Islet of Langerhans (tissue), 1 donor: ENCODE results near the gene TMEM186.
"Not testable (repeated sequence)": the region's sequence is repeated elsewhere in the genome, so short reads cannot be mapped to it uniquely, and the experiment has no call there.

ENCODE experiments used
- FAIRE-seq: peaks from one replicate; lab custom pipeline; 2011; peaks lifted over from hg19 to GRCh38; lab: Jason Lieb, UNC

Gene TMEM186

DNA sequence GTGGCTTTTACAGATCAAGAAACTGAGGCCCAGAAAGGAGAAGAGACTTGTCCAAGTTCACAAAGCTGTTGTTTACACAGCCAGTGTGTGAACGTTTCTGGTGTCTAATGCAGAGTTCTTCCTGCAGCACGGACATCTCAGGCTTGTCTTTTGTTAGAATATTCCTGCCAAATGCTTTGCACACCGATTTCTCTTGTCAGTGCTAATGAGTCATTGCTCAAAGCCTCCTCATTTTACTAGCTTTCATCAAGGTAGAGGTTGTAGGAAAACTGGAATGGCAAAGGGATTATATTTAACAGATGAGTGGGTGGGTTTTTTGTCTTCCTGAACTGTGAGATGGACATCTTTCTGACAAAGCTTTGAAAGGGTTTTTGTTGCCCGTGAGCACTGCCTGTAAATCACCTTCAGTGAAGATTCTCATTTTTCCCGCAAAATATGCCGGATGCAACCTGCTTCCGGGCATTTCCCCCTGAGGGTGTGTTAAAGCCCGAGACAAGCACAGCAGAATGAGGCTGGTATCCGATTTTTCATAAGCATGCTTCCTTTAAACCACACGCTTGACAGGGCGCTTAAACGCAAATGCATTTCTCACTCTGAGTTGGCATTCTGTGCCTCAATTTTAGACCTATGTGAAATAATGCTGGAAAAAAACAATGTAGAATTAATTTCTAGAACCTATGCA is 14.9 kb upstream of the TMEM186 start:
- FAIRE-seq = no peak

DNA sequence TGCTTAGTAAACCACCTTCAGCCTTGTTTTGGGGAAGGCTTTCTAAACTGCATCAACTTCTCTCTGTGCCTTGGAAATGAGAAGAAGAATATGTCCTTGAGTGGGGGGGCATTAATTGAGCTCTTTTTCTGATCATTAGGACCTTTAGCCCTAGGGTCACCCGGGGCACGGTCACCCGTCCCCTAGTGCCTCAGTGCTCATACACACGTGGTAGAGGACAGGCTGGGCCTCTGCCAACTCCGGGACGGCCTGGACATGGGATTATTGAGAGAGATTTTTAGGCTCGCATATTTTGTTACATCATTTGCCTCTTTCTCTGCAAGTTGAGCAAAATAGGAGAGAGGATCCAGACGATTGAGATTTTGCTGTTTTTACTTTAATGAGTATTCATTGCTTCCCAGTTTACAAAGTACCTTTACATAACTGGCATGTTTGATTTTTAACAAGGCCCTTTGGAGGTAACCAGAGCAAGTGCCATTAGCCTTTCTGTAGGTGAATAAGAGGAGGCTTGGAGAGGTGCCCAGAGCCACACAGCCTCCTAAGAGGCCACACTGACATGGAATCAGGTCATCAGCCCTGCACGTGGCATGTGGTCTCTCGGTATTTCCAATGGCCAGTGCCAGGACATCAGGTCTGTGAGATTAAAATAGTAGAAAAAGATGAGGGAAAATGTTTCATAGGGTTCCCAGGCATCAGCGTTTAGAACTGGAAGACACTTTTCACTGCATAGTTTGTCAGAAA is 11.3 kb upstream of the TMEM186 start:
- FAIRE-seq = no peak

DNA sequence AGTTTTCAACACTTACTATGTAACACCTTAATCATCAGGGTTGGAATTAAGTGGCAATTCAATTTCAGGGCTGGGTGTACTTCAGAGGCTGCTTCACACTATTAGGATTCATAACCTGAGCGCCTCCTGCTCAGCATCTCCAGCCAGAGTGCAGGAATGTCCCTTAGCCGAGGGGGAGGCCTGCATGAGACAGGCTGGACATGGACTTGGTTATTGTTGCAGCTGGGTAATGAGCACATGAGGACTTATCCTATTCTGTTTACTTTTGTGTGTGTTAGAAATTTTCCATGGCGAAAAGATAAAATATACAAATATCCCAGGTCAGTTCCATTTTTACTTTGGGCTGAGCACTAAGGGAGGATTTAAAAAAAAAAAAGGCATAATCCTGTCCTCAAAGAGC is 10.6 kb upstream of the TMEM186 start:
- no peak for FAIRE-seq

- FAIRE-seq = no peak
These were observed 9.8 kb upstream of the TMEM186 start for GRCh38 chr16:8807189-8807588.

- FAIRE-seq = no peak
These were observed 9.0 kb upstream of the TMEM186 start for GRCh38 chr16:8806272-8806983.

GRCh38 chr16:8804313-8804712 is 6.9 kb upstream of the TMEM186 start:
- FAIRE-seq = no peak

- FAIRE-seq = not testable (repeated sequence)
These were observed 6.3 kb upstream of the TMEM186 start for GRCh38 chr16:8803733-8804132.

DNA sequence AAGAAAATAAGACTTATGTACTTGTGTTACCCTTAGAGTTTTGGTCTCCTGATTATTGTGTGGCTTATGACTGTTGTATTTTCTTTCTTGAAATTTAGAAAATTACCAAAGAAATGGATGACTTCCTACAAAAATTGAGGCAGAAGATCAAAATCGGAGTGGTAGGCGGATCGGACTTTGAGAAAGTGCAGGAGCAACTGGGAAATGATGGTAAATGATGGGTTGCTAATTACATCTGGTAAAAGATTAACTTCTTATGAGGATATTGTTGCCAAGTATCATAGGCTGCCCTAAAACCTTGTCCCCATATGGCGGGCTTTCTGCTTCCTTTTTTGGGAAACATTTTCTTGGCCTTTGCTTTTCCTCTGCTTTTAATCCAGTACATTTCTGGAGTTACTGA is 4.3 kb upstream of the TMEM186 start:
- no peak for FAIRE-seq

DNA sequence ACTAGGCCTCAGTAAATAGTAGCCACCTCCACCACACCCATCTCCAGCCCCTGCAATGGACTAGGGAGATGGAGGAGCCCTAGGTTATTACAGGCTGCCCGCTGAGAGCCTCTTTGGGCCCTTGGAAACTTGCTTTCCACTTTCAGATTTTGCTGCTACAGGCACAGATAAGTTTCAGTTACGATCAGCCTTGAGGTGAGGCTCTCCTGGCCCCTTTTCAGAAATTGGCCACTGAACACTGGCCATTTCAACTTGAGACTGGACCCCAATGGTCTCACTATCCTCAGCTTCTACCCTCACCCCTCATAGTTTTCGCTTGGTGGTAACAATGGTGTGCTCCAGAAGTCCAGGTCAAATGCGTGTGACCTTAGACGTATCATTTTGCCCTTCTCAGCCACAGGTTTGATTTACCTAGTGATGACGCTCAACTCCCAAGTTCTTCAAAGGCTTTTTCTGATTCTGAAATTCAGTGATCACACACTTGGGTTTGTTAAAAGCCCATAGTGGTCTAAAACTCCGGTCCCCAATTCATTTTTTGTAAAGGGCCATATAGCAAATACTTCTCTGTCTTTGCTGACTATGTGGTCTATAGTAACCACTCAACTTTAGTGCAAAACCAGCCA is 1.2 kb upstream of the TMEM186 start:
- FAIRE-seq = no peak

DNA sequence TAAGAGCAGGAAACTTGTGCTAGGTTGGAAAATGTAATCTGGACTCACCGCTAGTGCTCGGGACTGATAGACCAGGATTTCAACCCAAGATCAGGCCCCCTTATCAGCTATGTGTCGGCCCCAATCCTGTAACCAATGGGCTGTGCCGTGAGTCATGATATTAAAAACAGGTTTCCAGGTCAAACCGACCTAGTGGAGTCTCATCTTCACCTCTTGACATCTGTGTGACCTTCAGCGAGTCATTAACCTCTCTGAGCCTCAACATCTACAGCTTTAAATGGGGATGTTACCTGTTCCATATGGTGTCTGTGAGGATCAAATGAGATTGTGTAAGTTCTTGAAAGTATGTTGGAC is 712 bp upstream of the TMEM186 start:
- no peak for FAIRE-seq

GRCh38 chr16:8796469-8797363 is 723 bp downstream of the TMEM186 start:
- no peak for FAIRE-seq

DNA sequence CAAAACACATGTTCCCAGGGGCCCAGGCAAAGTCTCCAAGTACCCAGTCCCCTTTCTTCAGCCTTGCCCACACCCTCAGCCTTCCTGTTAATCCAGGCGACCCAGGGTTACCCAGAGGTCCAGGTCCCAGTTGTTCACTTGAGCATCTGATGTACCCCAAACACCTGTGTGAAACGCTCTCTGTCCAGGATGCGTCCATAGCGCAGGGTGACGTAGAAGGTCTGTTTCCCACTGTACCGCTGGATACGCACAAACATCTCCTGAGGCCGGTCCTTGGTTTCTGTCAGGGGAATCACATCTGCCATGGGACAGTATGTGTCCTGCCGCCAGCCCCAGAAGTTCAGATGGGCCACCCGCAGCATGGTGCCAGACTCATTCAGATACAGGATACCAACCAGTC is 1.6 kb downstream of the TMEM186 start:
- no peak for FAIRE-seq

DNA sequence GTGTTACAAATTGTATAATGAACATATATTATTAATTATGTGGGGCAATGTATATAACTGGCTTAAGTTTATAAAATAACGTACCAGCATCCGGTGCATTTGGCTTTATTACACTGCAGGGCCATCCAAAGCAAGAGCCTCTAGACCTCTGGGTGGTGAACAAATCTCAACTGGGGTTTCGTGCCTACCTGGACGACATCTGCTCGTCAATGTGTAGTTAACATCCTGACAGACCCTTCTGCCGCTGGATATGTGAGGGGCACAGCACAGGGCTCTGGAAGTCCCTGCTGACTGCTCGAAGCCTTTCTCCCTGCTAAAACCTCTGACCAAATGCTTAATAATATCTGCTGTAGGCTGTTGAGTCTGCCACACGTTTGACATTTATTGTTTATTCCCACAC is 2.3 kb downstream of the TMEM186 start:
- FAIRE-seq = no peak

DNA sequence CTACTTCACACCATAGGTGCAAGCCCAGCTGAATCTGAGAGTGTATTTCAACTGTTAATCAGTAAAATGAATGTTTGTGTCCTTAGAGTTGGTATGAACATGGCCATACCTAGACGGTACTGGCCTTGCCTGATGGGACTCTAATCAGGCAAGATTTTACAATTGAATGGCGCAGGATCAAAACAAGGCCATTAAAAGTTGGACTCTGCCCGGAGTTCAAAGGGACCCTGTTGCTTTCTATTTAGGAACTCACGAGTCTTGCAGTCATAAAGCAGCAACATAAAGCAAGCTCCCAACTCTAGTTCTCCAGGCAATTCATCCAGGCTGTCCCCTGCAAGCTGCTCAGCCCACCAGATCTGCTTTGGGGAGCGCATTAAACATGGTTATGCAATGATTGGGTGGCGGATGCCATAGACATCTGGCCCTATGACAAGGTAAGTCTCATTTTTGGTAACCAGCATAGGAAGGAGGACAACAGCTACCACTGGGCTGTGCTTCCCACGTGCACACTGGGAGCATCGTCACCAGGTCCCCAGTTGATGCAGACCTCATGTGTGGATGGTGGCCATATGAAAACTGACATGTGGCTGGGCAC is 8.8 kb downstream of the TMEM186 start:
- FAIRE-seq = no peak

- FAIRE-seq = not testable (repeated sequence)
These were observed 11.1 kb downstream of the TMEM186 start for GRCh38 chr16:8786316-8786715.

DNA sequence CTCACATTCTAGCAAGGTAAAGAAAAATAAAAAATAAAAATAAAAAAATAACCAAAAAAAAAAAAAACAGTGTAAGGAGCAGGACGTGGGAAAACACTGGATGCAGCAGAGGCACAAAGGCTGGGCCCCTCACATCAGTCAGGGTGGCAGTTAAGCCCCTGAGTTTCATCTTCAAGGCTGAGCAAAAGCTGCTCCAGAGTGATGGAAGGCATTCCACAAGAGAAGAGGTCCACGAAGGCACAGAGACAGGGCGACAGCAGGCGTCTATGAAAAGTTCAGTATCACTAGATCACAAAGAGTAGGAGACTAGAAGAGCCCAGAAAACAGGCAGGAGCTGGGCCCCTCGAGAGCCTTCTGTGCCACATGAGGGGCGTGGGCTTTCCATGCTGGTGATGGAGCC is 12.0 kb downstream of the TMEM186 start:
- no peak for FAIRE-seq

DNA sequence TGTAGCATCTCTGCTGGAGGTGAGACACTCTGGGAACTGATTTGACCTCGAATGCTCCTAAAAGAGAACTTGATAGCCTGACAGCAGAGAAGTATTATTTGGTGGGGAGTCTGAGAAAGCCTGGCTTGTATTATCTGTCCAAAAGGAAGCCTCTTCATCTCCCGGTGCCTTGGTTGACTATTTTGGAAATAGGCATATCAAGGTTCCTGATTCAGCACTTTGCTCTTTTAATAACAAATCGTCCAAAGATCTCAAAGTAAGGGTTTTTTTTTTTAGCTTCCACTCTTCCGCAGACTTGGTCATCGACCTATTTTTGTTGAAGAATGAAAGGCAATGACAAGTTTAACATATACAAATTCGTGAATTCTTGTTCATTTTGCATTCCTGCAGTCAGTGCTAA is 14.8 kb downstream of the TMEM186 start:
- FAIRE-seq = no peak

DNA sequence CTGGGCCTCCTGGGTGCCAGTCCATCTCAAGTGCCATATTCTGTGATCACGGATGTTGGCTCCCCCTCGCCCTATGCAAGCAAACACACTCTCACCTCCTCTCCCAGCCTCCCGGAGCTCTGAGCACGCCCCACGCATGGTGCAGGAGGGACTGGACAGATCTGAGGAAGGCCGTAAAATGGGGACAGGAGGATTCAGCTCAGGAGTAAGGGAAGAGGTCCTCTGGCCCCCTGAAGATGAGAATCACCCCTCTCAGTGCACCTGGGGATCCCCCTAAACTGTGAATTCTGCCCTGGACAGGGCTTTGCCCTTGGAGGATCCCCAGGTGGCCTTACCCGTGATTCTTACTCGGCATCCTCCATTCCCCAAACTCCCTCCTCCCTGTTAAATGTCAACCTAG is 15.6 kb downstream of the TMEM186 start:
- no peak for FAIRE-seq

DNA sequence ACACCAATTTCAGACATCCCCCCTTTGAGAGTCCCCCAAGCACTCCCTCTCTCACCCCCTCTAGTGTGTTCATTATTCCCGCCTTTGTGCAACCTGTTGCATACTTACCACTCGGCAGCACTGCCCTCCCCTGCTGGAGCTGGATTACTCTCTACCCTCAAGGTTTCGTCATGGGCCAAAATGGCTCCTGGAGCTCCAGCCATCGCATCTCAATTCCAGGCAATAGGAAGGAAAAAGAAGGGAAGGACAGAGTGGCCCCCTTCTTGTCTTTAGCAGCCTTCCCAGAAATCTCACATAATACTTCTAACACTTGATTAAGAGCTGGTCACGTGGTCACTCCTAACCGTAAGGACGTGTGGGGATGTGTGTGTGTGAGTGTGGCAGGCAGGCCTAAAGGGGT is 20.2 kb downstream of the TMEM186 start:
- FAIRE-seq = no peak

- FAIRE-seq = no peak
These were observed 21.3 kb downstream of the TMEM186 start for GRCh38 chr16:8776129-8776584.

GRCh38 chr16:8775359-8775758 is 22.1 kb downstream of the TMEM186 start:
- FAIRE-seq = no peak

- no peak for FAIRE-seq
These were observed 23.2 kb downstream of the TMEM186 start for GRCh38 chr16:8774208-8774607.
